Endodermal cell (in vitro differentiated cells): ENCODE measurements around the gene CDPF1. TPM values are rescaled to one million over a fixed set of nuclear protein-coding genes. Genes with fewer than 3 reads are reported as not detected.
"Not testable (repeated sequence)": the region's sequence is repeated elsewhere in the genome, so short reads cannot be mapped to it uniquely, and the experiment has no call there.

ENCODE experiments used
- DNase-seq: peaks from one replicate; pipeline ENCODE4 v3.0.0-alpha.2; 2017
- H3K27ac ChIP-seq: 2 replicates; pipeline ENCODE4 v1.5.1; 2013; ENCODE audit warnings: mild to moderate bottlenecking, low read depth, low read length, moderate library complexity
- H3K27me3 ChIP-seq: 2 replicates; pipeline ENCODE4 v1.6.1; 2013; ENCODE audit warnings: mild to moderate bottlenecking, low read length, moderate library complexity; ENCODE audit not compliant: insufficient read depth, control insufficient read depth, poor library complexity, severe bottlenecking
- H3K36me3 ChIP-seq: 2 replicates; pipeline ENCODE4 v1.7.0; 2013; ENCODE audit warnings: mild to moderate bottlenecking, low read length, moderate library complexity; ENCODE audit not compliant: control insufficient read depth, insufficient read depth
- H3K4me1 ChIP-seq: one replicate; pipeline ENCODE4 v1.7.0; 2013; ENCODE audit warnings: low read length; ENCODE audit not compliant: control insufficient read depth, insufficient read depth
- H3K4me3 ChIP-seq: 2 replicates; pipeline ENCODE4 v1.5.1; 2013; ENCODE audit warnings: mild to moderate bottlenecking, low read length, moderate library complexity
- H3K9ac ChIP-seq: 2 replicates; pipeline ENCODE4 v1.6.1; 2013; ENCODE audit warnings: mild to moderate bottlenecking, low read length, moderate library complexity; ENCODE audit not compliant: poor library complexity, severe bottlenecking; ENCODE audit errors: extremely low read depth
- H3K9me3 ChIP-seq: 2 replicates; pipeline ENCODE4 v1.6.1; 2013; ENCODE audit warnings: mild to moderate bottlenecking, low read length, moderate library complexity; ENCODE audit not compliant: control insufficient read depth
- H3K27ac Mint-ChIP-seq: 2 replicates; pipeline ENCODE4 v1.8.0; 2020; ENCODE audit warnings: mixed read lengths
- H3K27me3 Mint-ChIP-seq: 2 replicates; pipeline ENCODE4 v1.8.0; 2021; ENCODE audit warnings: mild to moderate bottlenecking, mixed read lengths; ENCODE audit not compliant: insufficient read depth
- H3K36me3 Mint-ChIP-seq: 2 replicates; pipeline ENCODE4 v1.8.0; 2020; ENCODE audit warnings: low read depth, mixed read lengths
- H3K4me1 Mint-ChIP-seq: 2 replicates; pipeline ENCODE4 v1.8.0; 2020; ENCODE audit warnings: mixed read lengths
- H3K4me3 Mint-ChIP-seq: 2 replicates; pipeline ENCODE4 v1.8.0; 2020; ENCODE audit warnings: mild to moderate bottlenecking, moderate library complexity, mixed read lengths
- H3K9me3 Mint-ChIP-seq: 2 replicates; pipeline ENCODE4 v1.8.0; 2020; ENCODE audit warnings: mild to moderate bottlenecking, mixed read lengths
- CTCF ChIP-seq: fragments of 200-600 bp; sonication (generic); conservative IDR thresholded peaks from 2 replicates; pipeline ENCODE4 v1.5.0; 2021; ENCODE audit warnings: antibody characterized with exemption, mild to moderate bottlenecking
- WGBS, 2 experiments: methylation state at CpG; one replicate each; pipeline versions ENCODE4 v1.1.5 to v1.1.7; 2013; ENCODE audit warnings: missing lambda C conversion rate in 2 of 2, mixed read lengths in 1 of 2; ENCODE audit not compliant: insufficient coverage in 1 of 2, insufficient read length in 1 of 2; 5-methylcytosine and 5-hydroxymethylcytosine counted together
- total RNA-seq, 2 donors: library from RNA; stranded (reverse); fragmentation: NEBNext Ultra II Directional in 1 of 2; extraction: Animal tissue kit (Norgen Biotek cat#: 25700) in 1 of 2; gene quantifications; 2 replicates in 1 of 2; 3 replicates in 1 of 2; pipeline ENCODE4 v1.2.1, GENCODE V29; 2021

Gene CDPF1
- total RNA-seq, 2 donors from 2014 or later: 11.3 to 15.1 TPM

GRCh38 chr22:46201059-46201757, 48.9 kb downstream of the CDPF1 start:
- no peak overlapping the region for H3K4me3 ChIP-seq
- peaks cover 22% of the 10 kb centered on the region for H3K9me3 ChIP-seq
- Mint-ChIP-seq H3K9me3 (peaks cover 21% of the 10 kb centered on the region), H3K4me3 (peak overlapping the region; percentile 26), H3K36me3 (peaks cover 45% of the 10 kb centered on the region), H3K4me1 (peaks cover 14% of the 10 kb centered on the region), H3K27me3 (no peaks in the 10 kb centered on the region), H3K27ac (peak overlapping the region; percentile 93)
- 36 to 40% methylated on average over 4 to 15 of the region's 17 CpGs for WGBS, 2 experiments
- H3K27ac ChIP-seq: no peak overlapping the region
- TF ChIP-seq CTCF: no peak
- H3K36me3 ChIP-seq: no peaks in the 10 kb centered on the region
- peaks cover 8% of the 10 kb centered on the region for H3K4me1 ChIP-seq
- H3K9ac ChIP-seq: no peak overlapping the region
- peak; percentile 94 for DNase-seq
- H3K27me3 ChIP-seq: no peaks in the 10 kb centered on the region

- H3K4me1 ChIP-seq, H3K9ac ChIP-seq, H3K36me3 ChIP-seq, H3K9me3 ChIP-seq, DNase-seq, H3K4me3 ChIP-seq, H3K27me3 Mint-ChIP-seq, H3K9me3 Mint-ChIP-seq, H3K4me3 Mint-ChIP-seq, H3K27ac ChIP-seq, H3K27me3 ChIP-seq, H3K27ac Mint-ChIP-seq: not testable (repeated sequence)
- 92 to 95% methylated on average over 13 to 18 of the region's 18 CpGs for WGBS, 2 experiments
- H3K4me1 Mint-ChIP-seq: peaks cover 14% of the 10 kb centered on the region
- peaks cover 25% of the 10 kb centered on the region for H3K36me3 Mint-ChIP-seq
These were observed 51.3 kb downstream of the CDPF1 start for GRCh38 chr22:46198806-46199205.

- WGBS, 2 experiments: 96 to 97% methylated on average over 17 to 18 of the region's 18 CpGs
- H3K27ac ChIP-seq: no peak overlapping the region
- no peak overlapping the region for H3K4me3 ChIP-seq
- H3K4me1 ChIP-seq: peaks cover 8% of the 10 kb centered on the region
- no peaks in the 10 kb centered on the region for H3K27me3 ChIP-seq
- no peak overlapping the region for H3K27ac Mint-ChIP-seq
- peaks cover 19% of the 10 kb centered on the region for H3K36me3 Mint-ChIP-seq
- no peaks in the 10 kb centered on the region for H3K27me3 Mint-ChIP-seq
- no peaks in the 10 kb centered on the region for H3K36me3 ChIP-seq
- H3K4me3 Mint-ChIP-seq: no peak overlapping the region
- no peaks in the 10 kb centered on the region for H3K9me3 ChIP-seq
- no peak overlapping the region for H3K9ac ChIP-seq
- H3K9me3 Mint-ChIP-seq: no peaks in the 10 kb centered on the region
- no peak for TF ChIP-seq CTCF
- no peak for DNase-seq
- peaks cover 14% of the 10 kb centered on the region for H3K4me1 Mint-ChIP-seq
These were observed 51.8 kb downstream of the CDPF1 start for GRCh38 chr22:46198274-46198673.
